Heart left ventricle (tissue), 11 donors: ENCODE data around the gene OR5H1. TPM values are rescaled to one million over a fixed set of nuclear protein-coding genes. Genes with fewer than 3 reads are reported as not detected.

Experiments used
- polyA plus RNA-seq, 2 donors: library from polyadenylated mRNA; stranded (reverse); fragments of 200-250 nt; gene quantifications; one replicate each; pipeline ENCODE4 v1.2.3, GENCODE V29; 2013
- total RNA-seq, 9 donors: library from RNA; depleted of rRNA in 2 of 9; stranded (reverse); fragments of >200 nt in 2 of 9; fragmentation: NEBNext Ultra II Directional in 3 of 9; extraction: Animal tissue kit (Norgen Biotek cat#: 25700) in 3 of 9; gene quantifications; one replicate each; pipeline versions ENCODE4 v1.1.0 to v1.2.4, GENCODE V29; 2016 to 2023
- donor health status: ischemic (EF 13 %, LVEDD 7.1; RV severe dilation, severe dysfunction).
- donor health status: healthy with polysubstance abuse.
- donor health status: DM: no; HTN: yes; CAD: no.
- donor health status: DM: no; HTN: no; CAD: no.
- donor health status: ischemic (EF 25% LVEDD 5.7; RV mildly dilated, moderate dysfunction).
- donor health status: healthy.
- donor health status: DM: yes; HTN: yes; CAD: no.
- donor health status: PGD.
- donor health status: nonischemic (EF 23%, LVEDD 6.1; RV moderate dilation, normal function).

Gene OR5H1
- total and polyA plus RNA-seq, 11 donors = not detected

Other genes with a start within 250 kb of the OR5H1 start
- 10 to 100 TPM; 10.3 to 15.9 (median 12.1) TPM for gene RIOX2, start 158.3 kb upstream of the OR5H1 start, total RNA-seq
- 10 to 100 TPM in 1 of 2 donors, 1 to 10 TPM in 1; 8.9 to 13.3 TPM for gene RIOX2, start 158.3 kb upstream of the OR5H1 start, polyA plus RNA-seq
- gene GABRR3, start 95.4 kb upstream of the OR5H1 start, total RNA-seq = not detected
- not detected for gene GABRR3, start 95.4 kb upstream of the OR5H1 start, polyA plus RNA-seq
- gene OR5AC2, start 43.5 kb upstream of the OR5H1 start, total RNA-seq = not detected
- gene OR5AC2, start 43.5 kb upstream of the OR5H1 start, polyA plus RNA-seq = not detected
- gene OR5H14, start 16.8 kb downstream of the OR5H1 start, total RNA-seq = not detected
- not detected for gene OR5H14, start 16.8 kb downstream of the OR5H1 start, polyA plus RNA-seq
- not detected for gene OR5H15, start 36.0 kb downstream of the OR5H1 start, total RNA-seq
- not detected for gene OR5H15, start 36.0 kb downstream of the OR5H1 start, polyA plus RNA-seq
- gene OR5H6, start 133.5 kb downstream of the OR5H1 start, total RNA-seq = not detected
- not detected for gene OR5H6, start 133.5 kb downstream of the OR5H1 start, polyA plus RNA-seq
- not detected for gene OR5H2, start 151.8 kb downstream of the OR5H1 start, total RNA-seq
- not detected for gene OR5H2, start 151.8 kb downstream of the OR5H1 start, polyA plus RNA-seq
- not detected for gene OR5K4, start 223.1 kb downstream of the OR5H1 start, total RNA-seq
- gene OR5K4, start 223.1 kb downstream of the OR5H1 start, polyA plus RNA-seq = not detected